Stomach (tissue), 9 donors: ENCODE results near the gene ITIH6. TPM values are rescaled to one million over a fixed set of nuclear protein-coding genes. Genes with fewer than 3 reads are reported as not detected.

Experiments
- DNase-seq, 2 donors: peaks; one replicate each; pipeline versions ENCODE4 v3.0.0 to v3.0.0-alpha.2; 2013 to 2019
- H3K27ac ChIP-seq, 5 donors: fragments of 200-600 bp in 4 of 5; sonication (generic) in 4 of 5; one replicate each; pipeline ENCODE4 v1.5.1; 2013 to 2019; ENCODE audit warnings: mild to moderate bottlenecking in 1 of 5, moderate library complexity in 1 of 5
- H3K27me3 ChIP-seq, 3 donors: fragments of 200-600 bp; sonication (generic); one replicate each; pipeline ENCODE4 v1.5.1; 2017 to 2019; ENCODE audit warnings: mixed run types in 1 of 3
- H3K36me3 ChIP-seq, 4 donors: fragments of 200-600 bp; sonication (generic); 1 replicate in 3 of 4; 2 replicates in 1 of 4; pipeline ENCODE4 v1.5.1; 2016 to 2019
- H3K4me1 ChIP-seq, 4 donors: fragments of 200-600 bp; sonication (generic); one replicate each; pipeline ENCODE4 v1.5.1; 2016 to 2019
- H3K4me3 ChIP-seq, 4 donors: fragments of 200-600 bp; sonication (generic) in 3 of 4; one replicate each; pipeline ENCODE4 v1.5.1; 2016 to 2019; ENCODE audit warnings: mild to moderate bottlenecking in 1 of 4
- H3K9me3 ChIP-seq, 4 donors: fragments of 200-600 bp; sonication (generic); one replicate each; pipeline ENCODE4 v1.5.1; 2016 to 2019
- CTCF ChIP-seq, 7 experiments: fragments of 450-650 bp in 4 of 7; fragments of 200-600 bp in 3 of 7; sonication (generic) in 3 of 7; IDR thresholded peaks; one replicate each; pipeline ENCODE4 v1.5.1; 2016 to 2019; ENCODE audit warnings: antibody characterized with exemption in 7 of 7, control low read depth in 2 of 7, mild to moderate bottlenecking in 1 of 7
- EP300 ChIP-seq: sonication (generic); formaldehyde crosslinking; IDR thresholded peaks from one replicate; pipeline ENCODE4 v1.6.1; 2017; ENCODE audit warnings: antibody characterized with exemption
- POLR2A ChIP-seq, 4 donors: fragments of 450-650 bp; IDR thresholded peaks; one replicate each; pipeline ENCODE4 v1.6.1; 2016; ENCODE audit warnings: antibody characterized with exemption in 4 of 4, control low read depth in 2 of 4, mild to moderate bottlenecking in 1 of 4, moderate library complexity in 1 of 4
- POLR2AphosphoS5 ChIP-seq, 3 donors: sonication (generic); formaldehyde crosslinking; IDR thresholded peaks; one replicate each; pipeline ENCODE4 v1.6.1; 2016; ENCODE audit warnings: antibody characterized with exemption in 3 of 3
- WGBS, 5 donors: extraction: QIAGEN DNeasy Blood & Tissue Kit in 3 of 5; methylation state at CpG; one replicate each; pipeline versions ENCODE4 v1.1.5 to v1.1.7; 2013 to 2018; 5-methylcytosine and 5-hydroxymethylcytosine counted together
- intact Hi-C: fragments of 100-400 bp; cut with DNase I; formaldehyde crosslinking; loops from one replicate; pipeline ENCODE4 v1.15.1; 2023; ENCODE audit warnings: low total_unique reads
- polyA plus RNA-seq, 3 donors: library from polyadenylated mRNA; stranded (reverse); fragments of 200-250 nt; gene quantifications; one replicate each; pipeline ENCODE4 v1.2.3, GENCODE V29; 2013
- total RNA-seq, 5 donors: library from RNA; depleted of rRNA; stranded (reverse); fragments of >200 nt; gene quantifications; one replicate each; pipeline versions ENCODE4 v1.1.0 to v1.2.3, GENCODE V29; 2014 to 2016
- donor health status: healthy with polysubstance abuse.
- donor health status: Bipolar disorder and iron deficiency.
- donor health status: healthy.

The ITIH6 gene
- total and polyA plus RNA-seq, 8 donors = not detected

- H3K36me3 ChIP-seq = no peaks in the 10 kb centered on the region
- H3K9me3 ChIP-seq = peaks cover 0 to 4% (median 0%) of the 10 kb centered on the region in 4 donors
- WGBS, 5 donors = 67 to 100% (median 79%) methylated on average over 2 to 21 of the region's 21 CpGs
- no peaks in the 10 kb centered on the region for H3K27me3 ChIP-seq
- H3K27ac ChIP-seq = no peak overlapping the region
- TF ChIP-seq CTCF (IDR thresholded peaks at IDR 0.05) (no peak), POLR2A (IDR thresholded peaks at IDR 0.05) (no peak), EP300 (no peak), POLR2AphosphoS5 (IDR thresholded peaks at IDR 0.05) (no peak)
- intact Hi-C loops = no loop called here
- no peak for DNase-seq
- no peak overlapping the region for H3K4me3 ChIP-seq
- no peaks in the 10 kb centered on the region for H3K4me1 ChIP-seq
These were observed 39.7 kb downstream of the ITIH6 start for GRCh38 chrX:54758114-54759055.

GRCh38 chrX:54754854-54755253, 43.2 kb downstream of the ITIH6 start:
- H3K4me3 ChIP-seq = no peak overlapping the region
- TF ChIP-seq EP300 = no peak
- no peak for TF ChIP-seq POLR2AphosphoS5 (IDR thresholded peaks at IDR 0.05)
- no peak for TF ChIP-seq POLR2A (IDR thresholded peaks at IDR 0.05)
- TF ChIP-seq CTCF (IDR thresholded peaks at IDR 0.05) = no peak
- no peaks in the 10 kb centered on the region for H3K36me3 ChIP-seq

GRCh38 chrX:54748626-54749025, 49.4 kb downstream of the ITIH6 start:
- no peak for DNase-seq
- Histone ChIP-seq H3K4me1 (no peaks in the 10 kb centered on the region), H3K36me3 (no peaks in the 10 kb centered on the region), H3K9me3 (no peaks in the 10 kb centered on the region), H3K27me3 (peaks cover 0 to 4% (median 0%) of the 10 kb centered on the region in 3 donors), H3K27ac (no peak overlapping the region), H3K4me3 (no peak overlapping the region)
- 48 to 64% (median 63%) methylated on average over 1 of the region's 1 CpG; no CpG with 5 or more reads in 1 of the 5 donors for WGBS, 5 donors
- intact Hi-C loops = no loop called here
- no peak for TF ChIP-seq EP300
- TF ChIP-seq POLR2A (IDR thresholded peaks at IDR 0.05) = no peak
- no peak for TF ChIP-seq CTCF (IDR thresholded peaks at IDR 0.05)
- no peak for TF ChIP-seq POLR2AphosphoS5 (IDR thresholded peaks at IDR 0.05)

More at GRCh38 chrX:54754854-54755253, 43.2 kb downstream of the ITIH6 start:
- Histone ChIP-seq H3K27ac (no peak overlapping the region), H3K4me1 (no peaks in the 10 kb centered on the region), H3K27me3 (peaks cover 0 to 4% (median 0%) of the 10 kb centered on the region in 3 donors), H3K9me3 (no peaks in the 10 kb centered on the region)
- intact Hi-C loops = no loop called here
- DNase-seq = no peak

- H3K4me1 ChIP-seq = no peaks in the 10 kb centered on the region
- WGBS, 5 donors = 49 to 66% (median 59%) methylated on average over 2 to 3 of the region's 3 CpGs
- TF ChIP-seq CTCF (IDR thresholded peaks at IDR 0.05) = no peak
- TF ChIP-seq POLR2AphosphoS5 (IDR thresholded peaks at IDR 0.05) = no peak
- TF ChIP-seq POLR2A (IDR thresholded peaks at IDR 0.05) = no peak
- no peak for TF ChIP-seq EP300
- H3K4me3 ChIP-seq = no peak overlapping the region
- no peak overlapping the region for H3K27ac ChIP-seq
- peaks cover 0 to 4% (median 0%) of the 10 kb centered on the region in 3 donors for H3K27me3 ChIP-seq
- no peaks in the 10 kb centered on the region for H3K36me3 ChIP-seq
- no peaks in the 10 kb centered on the region for H3K9me3 ChIP-seq
- no peak for DNase-seq
- intact Hi-C loops = no loop called here
These were observed 50.2 kb downstream of the ITIH6 start for GRCh38 chrX:54747733-54748393.
